ENCODE measurements around the gene TRIM65.

DNA sequence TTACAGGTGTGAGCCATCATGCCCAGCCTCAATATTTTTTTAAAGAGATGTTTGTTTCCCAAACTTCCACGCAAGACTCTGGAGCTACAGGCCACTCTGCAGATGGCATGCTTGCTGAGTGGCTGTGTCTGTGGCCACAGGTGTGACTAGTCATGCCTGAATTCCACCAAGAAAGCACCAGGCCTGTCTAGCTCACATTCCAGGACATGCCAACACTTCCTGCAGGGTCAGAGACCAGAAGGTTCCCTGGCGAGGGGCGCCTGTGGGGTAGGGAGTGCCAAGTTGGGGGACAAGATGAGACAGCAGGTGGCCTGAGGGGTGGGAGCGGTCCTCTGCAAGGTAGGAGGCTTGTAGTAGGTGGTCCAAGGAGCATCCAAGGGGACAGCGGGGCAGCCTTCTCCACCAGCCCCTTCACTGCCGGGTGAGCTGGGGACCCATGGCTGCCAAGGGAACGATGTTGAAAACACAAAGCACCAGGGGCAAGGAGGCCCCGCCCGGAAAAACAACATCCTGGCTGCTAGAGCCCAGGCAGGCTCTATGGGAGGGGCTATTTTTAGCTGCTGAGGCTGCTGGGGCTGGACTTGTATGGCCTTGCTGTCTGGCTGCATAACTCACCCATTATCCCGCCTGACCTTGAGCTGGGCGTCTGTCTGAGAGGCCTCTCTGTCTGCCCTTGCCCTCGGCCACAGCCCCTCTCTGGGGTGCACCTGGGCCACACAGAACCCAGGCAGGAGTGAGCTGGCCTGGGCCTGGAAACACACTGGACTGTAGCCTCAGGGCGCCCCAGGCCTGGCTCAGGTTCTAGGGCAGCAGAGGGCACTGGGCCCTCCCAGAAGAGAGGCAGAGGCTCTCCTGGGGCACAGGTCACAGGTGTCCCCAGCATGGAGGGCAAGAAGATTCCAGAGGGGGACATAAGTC is 24.1 kb downstream of the TRIM65 start:
- TF ChIP-seq, protein P1, sequence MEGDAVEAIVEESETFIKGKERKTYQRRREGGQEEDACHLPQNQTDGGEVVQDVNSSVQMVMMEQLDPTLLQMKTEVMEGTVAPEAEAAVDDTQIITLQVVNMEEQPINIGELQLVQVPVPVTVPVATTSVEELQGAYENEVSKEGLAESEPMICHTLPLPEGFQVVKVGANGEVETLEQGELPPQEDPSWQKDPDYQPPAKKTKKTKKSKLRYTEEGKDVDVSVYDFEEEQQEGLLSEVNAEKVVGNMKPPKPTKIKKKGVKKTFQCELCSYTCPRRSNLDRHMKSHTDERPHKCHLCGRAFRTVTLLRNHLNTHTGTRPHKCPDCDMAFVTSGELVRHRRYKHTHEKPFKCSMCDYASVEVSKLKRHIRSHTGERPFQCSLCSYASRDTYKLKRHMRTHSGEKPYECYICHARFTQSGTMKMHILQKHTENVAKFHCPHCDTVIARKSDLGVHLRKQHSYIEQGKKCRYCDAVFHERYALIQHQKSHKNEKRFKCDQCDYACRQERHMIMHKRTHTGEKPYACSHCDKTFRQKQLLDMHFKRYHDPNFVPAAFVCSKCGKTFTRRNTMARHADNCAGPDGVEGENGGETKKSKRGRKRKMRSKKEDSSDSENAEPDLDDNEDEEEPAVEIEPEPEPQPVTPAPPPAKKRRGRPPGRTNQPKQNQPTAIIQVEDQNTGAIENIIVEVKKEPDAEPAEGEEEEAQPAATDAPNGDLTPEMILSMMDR (IDR thresholded peaks at IDR 0.05; ENCODE audit: insufficient read depth, low read depth, low read length): no peak
- TF ChIP-seq EZH2 (IDR thresholded peaks at IDR 0.05; ENCODE audit: insufficient read depth, low read length): no peak

Data from astrocyte (in vitro differentiated cells and primary cell).